HG02885 (cell line): ENCODE measurements around the gene THSD7B.

Experiments used
- ATAC-seq: cut with Tn5 transposase; IDR thresholded peaks from one replicate; pipeline ENCODE4 v1.9.1; 2021; ENCODE audit warnings: mild to moderate bottlenecking; ENCODE audit not compliant: unreplicated experiment, poor library complexity

The THSD7B gene

DNA sequence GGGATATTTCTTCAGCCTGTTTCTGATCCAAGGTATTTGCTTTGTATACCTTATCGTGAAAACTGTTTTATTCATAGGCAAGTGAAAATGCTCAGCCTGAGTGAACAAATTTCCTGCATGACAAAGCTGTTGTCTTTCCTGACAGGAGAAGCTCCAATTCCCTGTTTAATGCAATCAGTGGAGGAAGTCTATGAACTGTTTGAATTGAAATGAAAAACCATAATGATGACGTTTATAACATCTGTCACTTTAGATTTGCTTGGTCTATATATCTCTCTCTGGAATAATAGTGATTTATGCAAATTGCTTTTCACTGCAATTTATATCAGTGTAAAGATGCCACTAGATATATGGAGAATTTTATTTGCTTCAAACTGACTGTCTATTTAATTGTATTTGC lies 959.6 kb downstream of the THSD7B start:
- ATAC-seq: no peak
